OCI-LY3 (cell line): Measurements from ENCODE around the gene EXOC4.

ENCODE experiments used
- EZH2phosphoT487 ChIP-seq: fragments of 200-600 bp; shearing (Covaris generic); IDR thresholded peaks from 2 replicates; pipeline ENCODE4 v1.6.1; 2018; ENCODE audit warnings: antibody characterized with exemption, mixed run types, low read depth
- TF ChIP-seq, protein P1 (sequence below): fragments of 200-600, 300-600 bp; sonication (generic); IDR thresholded peaks from 2 replicates; pipeline ENCODE4 v1.5.1; 2014; ENCODE audit warnings: antibody characterized with exemption, low read length, low read depth

DNA sequence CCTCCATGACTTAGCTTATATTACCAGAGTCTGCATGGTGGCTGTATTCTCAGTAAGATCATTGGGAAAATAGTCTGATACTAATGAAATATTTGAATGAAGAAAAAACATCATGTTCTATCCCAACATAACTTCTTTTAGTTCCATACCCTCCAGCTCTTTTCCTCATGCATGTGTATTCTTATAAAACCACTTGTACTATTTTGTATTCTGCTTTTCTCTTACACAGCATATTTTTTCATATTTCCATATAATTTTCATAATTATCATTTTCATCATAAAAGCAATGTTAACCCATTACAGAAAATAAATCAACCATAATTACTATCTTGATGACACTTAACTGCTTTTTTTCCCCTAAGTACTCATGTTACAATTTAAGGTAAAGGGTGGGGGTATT, 503.0 kb downstream of the EXOC4 start:
- TF ChIP-seq, protein P1, sequence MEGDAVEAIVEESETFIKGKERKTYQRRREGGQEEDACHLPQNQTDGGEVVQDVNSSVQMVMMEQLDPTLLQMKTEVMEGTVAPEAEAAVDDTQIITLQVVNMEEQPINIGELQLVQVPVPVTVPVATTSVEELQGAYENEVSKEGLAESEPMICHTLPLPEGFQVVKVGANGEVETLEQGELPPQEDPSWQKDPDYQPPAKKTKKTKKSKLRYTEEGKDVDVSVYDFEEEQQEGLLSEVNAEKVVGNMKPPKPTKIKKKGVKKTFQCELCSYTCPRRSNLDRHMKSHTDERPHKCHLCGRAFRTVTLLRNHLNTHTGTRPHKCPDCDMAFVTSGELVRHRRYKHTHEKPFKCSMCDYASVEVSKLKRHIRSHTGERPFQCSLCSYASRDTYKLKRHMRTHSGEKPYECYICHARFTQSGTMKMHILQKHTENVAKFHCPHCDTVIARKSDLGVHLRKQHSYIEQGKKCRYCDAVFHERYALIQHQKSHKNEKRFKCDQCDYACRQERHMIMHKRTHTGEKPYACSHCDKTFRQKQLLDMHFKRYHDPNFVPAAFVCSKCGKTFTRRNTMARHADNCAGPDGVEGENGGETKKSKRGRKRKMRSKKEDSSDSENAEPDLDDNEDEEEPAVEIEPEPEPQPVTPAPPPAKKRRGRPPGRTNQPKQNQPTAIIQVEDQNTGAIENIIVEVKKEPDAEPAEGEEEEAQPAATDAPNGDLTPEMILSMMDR, result no peak
- no peak for TF ChIP-seq EZH2phosphoT487
